H1 (cell line): ENCODE data around the gene NRSN1. TPM values are rescaled to one million over a fixed set of nuclear protein-coding genes. Genes with fewer than 3 reads are reported as not detected.

Experiments
- CBX5 ChIP-seq: fragments of 300-800, 300-1000 bp; sonication (generic); IDR thresholded peaks from 2 replicates; pipeline ENCODE4 v1.7.1; 2016; ENCODE audit warnings: antibody characterized with exemption, low read length, low read depth
- CHD7 ChIP-seq: fragments of 300-600 bp; sonication (generic); IDR thresholded peaks from 2 replicates; pipeline ENCODE4 v1.7.1; 2012; ENCODE audit warnings: low read length, moderate library complexity, mild to moderate bottlenecking, inconsistent platforms; ENCODE audit not compliant: insufficient replicate concordance
- GTF2F1 ChIP-seq: IDR thresholded peaks from 2 replicates; pipeline ENCODE4 v1.6.1; 2012; ENCODE audit warnings: low read depth, low read length, improper control_type of control experiment, borderline replicate concordance
- MAFK ChIP-seq: IDR thresholded peaks from 2 replicates; pipeline ENCODE4 v1.6.1; 2012; ENCODE audit warnings: low read depth, mild to moderate bottlenecking, improper control_type of control experiment, low read length
- NANOG ChIP-seq: IDR thresholded peaks from 2 replicates; pipeline ENCODE4 v1.6.1; 2011; ENCODE audit warnings: low read length, low read depth, mild to moderate bottlenecking, inconsistent platforms; ENCODE audit not compliant: insufficient read depth, poor library complexity, severe bottlenecking
- PHF8 ChIP-seq: fragments of 200-600 bp; sonication (generic); conservative IDR thresholded peaks from 2 replicates; pipeline ENCODE4 v1.7.1; 2012; ENCODE audit warnings: low read depth, mild to moderate bottlenecking, inconsistent platforms, low read length, moderate library complexity
- SAP30 ChIP-seq: fragments of 300-600 bp; sonication (generic); IDR thresholded peaks from 2 replicates; pipeline ENCODE4 v1.7.1; 2012; ENCODE audit warnings: low read length, moderate library complexity, mild to moderate bottlenecking, inconsistent platforms; ENCODE audit not compliant: insufficient read depth, insufficient replicate concordance
- SIRT6 ChIP-seq: IDR thresholded peaks from one replicate; pipeline ENCODE4 v1.7.1; 2012; ENCODE audit warnings: low read length, inconsistent platforms
- SRF ChIP-seq: IDR thresholded peaks from 2 replicates; pipeline ENCODE4 v1.6.1; 2011; ENCODE audit warnings: mild to moderate bottlenecking, low read depth, low read length, moderate library complexity
- TCF12 ChIP-seq: IDR thresholded peaks from 2 replicates; pipeline ENCODE4 v1.6.1; 2011; ENCODE audit warnings: low read depth, mild to moderate bottlenecking, low read length
- polyA plus RNA-seq, 7 experiments: library from polyadenylated mRNA; depleted of rRNA in 3 of 7; stranded (reverse) in 5 of 7; unstranded in 2 of 7; fragments of >200 nt in 5 of 7; fragments of 200-250 nt in 2 of 7; gene quantifications; 1 replicate in 5 of 7; 2 replicates in 1 of 7; 4 replicates in 1 of 7; pipeline versions ENCODE4 v1.2.1 to v1.2.3, GENCODE V29; 2011 to 2013; ENCODE audit warnings: missing spikeins in 2 of 7, mixed read lengths in 2 of 7
- total RNA-seq: library from RNA; stranded (reverse); fragmentation: NEBNext Ultra II Directional; extraction: Animal tissue kit (Norgen Biotek cat#: 25700); gene quantifications from 2 replicates; pipeline ENCODE4 v1.2.1, GENCODE V29; 2021

The NRSN1 gene
- total and polyA plus RNA-seq, 2 of the 8 experiments (the other 6 are each of a cell fraction or from before 2014, with no cell fraction given), result 0.15 to 0.78 TPM

- TF ChIP-seq CHD7 (no peak), NANOG (no peak), SRF (no peak), TCF12 (no peak), GTF2F1 (no peak), PHF8 (no peak), MAFK (no peak), SAP30 (no peak), CBX5 (no peak), SIRT6 (no peak)
Measured at GRCh38 chr6:24145690-24146131, 19.7 kb downstream of the NRSN1 start (continued).
